Activated T-cell treated with anti-CD3 and anti-CD28 coated beads, Interleukin-2, amount 50 U/mL, for 72 hours (primary cell): ENCODE measurements around the gene CTRB1. TPM values are rescaled to one million over a fixed set of nuclear protein-coding genes. Genes with fewer than 3 reads are reported as not detected.
"Not testable (repeated sequence)": the region's sequence is repeated elsewhere in the genome, so short reads cannot be mapped to it uniquely, and the experiment has no call there.

Source experiments
- ATAC-seq, 2 donors: fragments of 150-1000 bp; cut with Tn5 transposase; replicated peaks in 1 of 2; 2 replicates each; pipeline ENCODE4 v1.10.0; 2021; ENCODE audit warnings: moderate library complexity in 2 of 2, mild to moderate bottlenecking in 1 of 2
- DNase-seq, 2 donors: peaks; one replicate each; pipeline ENCODE4 v3.0.0; 2021 to 2022; ENCODE audit warnings: mixed read lengths in 1 of 2
- H3K27ac Mint-ChIP-seq: one replicate; pipeline ENCODE4 v1.8.0; 2022; ENCODE audit warnings: mild to moderate bottlenecking, moderate library complexity, mixed read lengths
- H3K27me3 Mint-ChIP-seq: one replicate; pipeline ENCODE4 v1.8.0; 2022; ENCODE audit warnings: low read depth, mixed read lengths
- H3K36me3 Mint-ChIP-seq, 2 donors: one replicate each; pipeline ENCODE4 v1.8.0; 2022; ENCODE audit warnings: mixed read lengths in 2 of 2, mild to moderate bottlenecking in 1 of 2; ENCODE audit not compliant: insufficient read depth in 2 of 2
- H3K4me1 Mint-ChIP-seq: one replicate; pipeline ENCODE4 v1.8.0; 2022; ENCODE audit warnings: low read depth, mixed read lengths
- H3K4me3 Mint-ChIP-seq, 2 donors: one replicate each; pipeline ENCODE4 v1.8.0; 2022; ENCODE audit warnings: mild to moderate bottlenecking in 2 of 2, mixed read lengths in 2 of 2, moderate library complexity in 2 of 2
- H3K9me3 Mint-ChIP-seq, 2 donors: one replicate each; pipeline ENCODE4 v1.8.0; 2022; ENCODE audit warnings: mixed read lengths in 2 of 2
- total RNA-seq, 2 donors: library from RNA; stranded (reverse); gene quantifications; one replicate each; pipeline ENCODE4 v1.2.3, GENCODE V29; 2022

Gene CTRB1
- total RNA-seq, 2 donors from 2014 or later, result not detected

DNA sequence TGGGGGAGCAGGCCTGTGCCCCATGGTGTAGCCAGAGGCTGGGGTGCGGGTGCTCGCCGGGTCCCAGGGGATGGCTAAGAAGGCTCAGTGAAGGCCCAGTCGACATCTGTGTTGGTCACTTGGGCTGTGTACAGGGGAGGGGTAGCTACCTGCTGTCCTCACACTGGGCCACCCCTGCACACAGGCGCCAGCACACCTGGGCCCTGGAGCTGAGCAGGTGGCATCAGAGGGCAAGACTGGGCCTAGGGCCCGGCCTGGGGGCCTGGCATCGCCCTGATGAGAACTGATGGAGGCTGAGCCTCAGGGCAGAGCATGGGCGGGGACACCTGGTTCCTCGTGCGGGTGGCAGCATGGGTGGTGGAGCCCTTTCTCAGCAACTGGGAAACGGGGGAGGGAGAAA, 11.0 kb upstream of the CTRB1 start:
- H3K27me3 Mint-ChIP-seq, result no peaks in the 10 kb centered on the region

DNA sequence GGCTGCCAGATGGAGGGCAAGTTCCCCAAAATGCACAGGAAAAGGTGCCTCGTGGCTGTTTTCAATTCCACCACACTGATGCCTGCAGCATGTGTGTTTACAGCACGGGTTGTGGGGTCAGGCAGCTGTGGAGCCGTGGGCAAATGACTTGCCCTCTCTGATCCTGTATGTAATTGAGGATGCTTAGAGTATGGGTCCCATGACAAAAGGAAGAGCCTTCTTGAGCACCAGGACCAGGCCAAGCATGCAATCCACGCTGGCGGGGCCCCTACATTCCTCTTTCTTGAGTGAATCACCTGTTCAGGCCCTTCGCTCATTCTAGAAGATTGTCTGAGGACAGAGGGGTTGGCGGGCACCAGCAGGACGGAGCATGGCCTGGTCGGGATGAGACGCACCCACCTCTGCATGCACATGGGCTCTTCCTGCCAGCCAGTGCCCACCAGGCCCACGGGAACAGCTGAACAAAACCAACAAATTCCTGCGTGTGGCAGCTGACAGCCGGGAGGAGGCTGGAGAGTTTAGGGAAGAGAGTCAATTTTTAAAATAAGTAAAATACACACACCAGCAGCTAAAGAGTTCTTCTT, 10.5 kb upstream of the CTRB1 start:
- ATAC-seq (no peak), DNase-seq (no peak)
- H3K9me3 Mint-ChIP-seq, result no peaks in the 10 kb centered on the region
- H3K27ac Mint-ChIP-seq, result no peak overlapping the region
- no peaks in the 10 kb centered on the region for H3K27me3 Mint-ChIP-seq
- no peaks in the 10 kb centered on the region for H3K4me1 Mint-ChIP-seq
- H3K36me3 Mint-ChIP-seq, result no peaks in the 10 kb centered on the region
- no peak overlapping the region for H3K4me3 Mint-ChIP-seq

More for the DNA sequence above, 11.0 kb upstream of the CTRB1 start:
- Mint-ChIP-seq H3K27ac (no peak overlapping the region), H3K9me3 (no peaks in the 10 kb centered on the region), H3K4me3 (no peak overlapping the region), H3K4me1 (no peaks in the 10 kb centered on the region), H3K36me3 (no peaks in the 10 kb centered on the region)
- ATAC-seq (no peak), DNase-seq (no peak)

GRCh38 chr16:75208861-75209505, 9.8 kb upstream of the CTRB1 start:
- no peaks in the 10 kb centered on the region for H3K36me3 Mint-ChIP-seq
- DNase-seq (no peak), ATAC-seq (no peak)
- H3K9me3 Mint-ChIP-seq, result no peaks in the 10 kb centered on the region
- H3K4me3 Mint-ChIP-seq, result no peak overlapping the region
- no peaks in the 10 kb centered on the region for H3K4me1 Mint-ChIP-seq
- no peaks in the 10 kb centered on the region for H3K27me3 Mint-ChIP-seq
- no peak overlapping the region for H3K27ac Mint-ChIP-seq

GRCh38 chr16:75209514-75209913, 9.3 kb upstream of the CTRB1 start:
- H3K27me3 Mint-ChIP-seq, H3K27ac Mint-ChIP-seq, H3K9me3 Mint-ChIP-seq, H3K4me3 Mint-ChIP-seq, DNase-seq, H3K36me3 Mint-ChIP-seq, H3K4me1 Mint-ChIP-seq, ATAC-seq: not testable (repeated sequence)

- H3K4me1 Mint-ChIP-seq, result no peaks in the 10 kb centered on the region
- no peak overlapping the region for H3K4me3 Mint-ChIP-seq
Measured at GRCh38 chr16:75209944-75210343, 8.8 kb upstream of the CTRB1 start.

DNA sequence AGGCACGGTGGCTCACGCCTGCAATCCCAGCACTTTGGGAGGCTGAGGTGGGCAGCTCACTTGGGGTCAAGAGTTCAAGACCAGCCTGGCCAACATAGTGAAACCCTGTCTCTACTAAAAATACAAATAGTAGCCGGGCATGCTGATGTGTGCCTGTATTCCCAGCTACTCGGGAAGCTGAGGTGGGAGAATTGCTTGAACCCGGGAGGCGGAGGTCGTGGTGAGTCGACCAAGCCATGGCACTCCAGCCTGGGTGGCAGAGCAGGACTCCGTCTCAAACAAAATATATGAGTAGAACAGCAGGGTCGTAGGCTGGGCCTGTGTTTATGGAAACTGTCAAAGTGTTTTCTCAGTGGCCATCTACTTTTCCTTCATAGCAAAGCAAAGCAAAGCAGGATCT, 7.5 kb upstream of the CTRB1 start:
- H3K4me1 Mint-ChIP-seq, H3K27ac Mint-ChIP-seq, H3K27me3 Mint-ChIP-seq, H3K36me3 Mint-ChIP-seq, H3K4me3 Mint-ChIP-seq, H3K9me3 Mint-ChIP-seq, ATAC-seq, DNase-seq: not testable (repeated sequence)

More at GRCh38 chr16:75209944-75210343, 8.8 kb upstream of the CTRB1 start:
- DNase-seq (no peak), ATAC-seq (no peak)
- H3K27me3 Mint-ChIP-seq, result no peaks in the 10 kb centered on the region
- H3K9me3 Mint-ChIP-seq, result no peaks in the 10 kb centered on the region
- no peaks in the 10 kb centered on the region for H3K36me3 Mint-ChIP-seq
- H3K27ac Mint-ChIP-seq, result no peak overlapping the region

GRCh38 chr16:75216127-75216526, 2.7 kb upstream of the CTRB1 start:
- no peak for DNase-seq
- ATAC-seq, result no peak
- no peaks in the 10 kb centered on the region for H3K36me3 Mint-ChIP-seq
- H3K4me1 Mint-ChIP-seq, result peaks cover 23% of the 10 kb centered on the region
- no peak overlapping the region for H3K4me3 Mint-ChIP-seq
- H3K27ac Mint-ChIP-seq, result no peak overlapping the region
- H3K27me3 Mint-ChIP-seq, result no peaks in the 10 kb centered on the region
- H3K9me3 Mint-ChIP-seq, result no peaks in the 10 kb centered on the region

DNA sequence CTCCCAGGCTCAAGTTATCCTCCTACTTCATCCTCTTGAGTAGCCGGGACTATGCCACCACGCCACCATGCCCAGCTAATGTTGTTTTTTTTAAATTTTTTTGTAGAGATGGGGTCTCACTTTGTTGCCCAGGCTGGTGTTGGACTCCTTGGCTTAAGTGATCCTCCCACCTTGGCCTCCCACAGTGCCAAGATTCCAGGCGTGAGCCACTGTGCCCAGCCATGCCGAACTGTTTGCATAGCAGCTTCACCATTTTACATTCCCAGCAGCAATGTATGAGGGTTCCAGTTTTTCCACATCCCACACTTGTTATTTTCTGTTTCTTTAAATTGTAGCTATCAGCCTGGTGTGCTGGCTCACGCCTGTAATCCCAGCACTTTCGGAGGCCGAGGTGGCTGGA, 2.2 kb upstream of the CTRB1 start:
- H3K27me3 Mint-ChIP-seq, result no peaks in the 10 kb centered on the region

GRCh38 chr16:75217389-75217851, 1.4 kb upstream of the CTRB1 start:
- Mint-ChIP-seq H3K36me3 (no peaks in the 10 kb centered on the region), H3K27me3 (no peaks in the 10 kb centered on the region), H3K4me1 (peaks cover 23% of the 10 kb centered on the region), H3K27ac (no peak overlapping the region), H3K4me3 (no peak overlapping the region), H3K9me3 (no peaks in the 10 kb centered on the region)
- no peak for DNase-seq
- no peak for ATAC-seq

More for the DNA sequence above, 2.2 kb upstream of the CTRB1 start:
- Mint-ChIP-seq H3K4me3 (no peak overlapping the region), H3K4me1 (peaks cover 23% of the 10 kb centered on the region), H3K36me3 (no peaks in the 10 kb centered on the region), H3K27ac (no peak overlapping the region), H3K9me3 (no peaks in the 10 kb centered on the region)
- ATAC-seq, result no peak
- DNase-seq, result no peak

DNA sequence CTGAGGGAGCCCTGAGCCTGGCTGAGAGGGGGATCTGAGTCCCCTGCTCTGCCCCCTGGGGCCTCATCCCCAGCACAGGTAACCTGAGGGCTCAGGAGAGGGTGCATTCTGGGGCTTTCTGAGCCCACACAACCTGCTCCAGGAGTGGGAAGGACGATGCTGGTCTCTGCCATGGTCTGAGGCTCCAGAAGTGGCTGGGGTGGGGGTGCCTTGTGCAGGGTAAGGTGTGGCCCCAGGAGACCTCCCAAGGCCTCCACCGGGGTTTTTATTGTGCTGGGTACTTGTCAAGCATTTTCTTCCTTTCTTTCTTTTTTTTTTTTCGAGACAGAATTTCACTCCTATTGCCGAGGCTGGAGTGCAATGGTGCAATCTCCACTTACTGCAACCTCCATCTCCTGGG, 300 bp downstream of the CTRB1 start:
- peaks cover 23% of the 10 kb centered on the region for H3K4me1 Mint-ChIP-seq
- H3K27ac Mint-ChIP-seq, result peak overlapping the region; percentile 76
- DNase-seq (no peak), ATAC-seq (no peak)
- no peaks in the 10 kb centered on the region for H3K27me3 Mint-ChIP-seq
- H3K9me3 Mint-ChIP-seq, result no peaks in the 10 kb centered on the region
- no peaks in the 10 kb centered on the region for H3K36me3 Mint-ChIP-seq
- H3K4me3 Mint-ChIP-seq, result peak overlapping the region in 1 of 2 donors; percentile 83

DNA sequence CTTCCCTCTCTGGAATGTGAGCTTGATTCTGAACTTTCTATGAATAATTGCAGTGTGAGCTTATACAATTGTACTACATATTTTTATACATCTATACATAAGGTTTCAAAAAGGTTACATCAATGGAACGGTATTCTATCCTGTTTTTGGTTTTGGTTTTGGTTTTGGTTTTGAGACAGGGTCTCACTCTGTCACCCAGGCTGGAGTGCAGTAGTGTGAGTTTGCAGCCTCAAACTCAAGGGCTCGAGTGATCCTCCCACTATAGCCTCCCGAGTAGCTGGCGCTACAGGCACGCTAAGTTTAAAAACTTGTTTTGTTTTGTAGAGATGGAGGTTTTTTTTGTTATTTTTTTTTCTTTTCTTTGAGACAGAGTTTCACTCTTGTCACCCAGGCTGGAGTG, 1.1 kb downstream of the CTRB1 start:
- H3K27me3 Mint-ChIP-seq, result no peaks in the 10 kb centered on the region
- peak; percentile 88 to 89 for ATAC-seq
- peaks cover 23% of the 10 kb centered on the region for H3K4me1 Mint-ChIP-seq
- H3K27ac Mint-ChIP-seq, result peak overlapping the region; percentile 81
- DNase-seq, result peak; percentile 30 to 33
- peak overlapping the region; percentile 83 to 84 for H3K4me3 Mint-ChIP-seq
- no peaks in the 10 kb centered on the region for H3K9me3 Mint-ChIP-seq
- H3K36me3 Mint-ChIP-seq, result no peaks in the 10 kb centered on the region

GRCh38 chr16:75222271-75222783, 3.5 kb downstream of the CTRB1 start:
- H3K27ac Mint-ChIP-seq, result no peak overlapping the region
- ATAC-seq (no peak), DNase-seq (no peak)

GRCh38 chr16:75223129-75223528, 4.3 kb downstream of the CTRB1 start:
- not testable (repeated sequence) for H3K36me3 Mint-ChIP-seq, DNase-seq, H3K4me3 Mint-ChIP-seq, H3K27me3 Mint-ChIP-seq, H3K9me3 Mint-ChIP-seq, H3K27ac Mint-ChIP-seq, ATAC-seq
- H3K4me1 Mint-ChIP-seq, result peaks cover 23% of the 10 kb centered on the region

More at GRCh38 chr16:75222271-75222783, 3.5 kb downstream of the CTRB1 start:
- H3K4me1 Mint-ChIP-seq, result peaks cover 23% of the 10 kb centered on the region
- no peaks in the 10 kb centered on the region for H3K9me3 Mint-ChIP-seq
- no peak overlapping the region for H3K4me3 Mint-ChIP-seq
- no peaks in the 10 kb centered on the region for H3K36me3 Mint-ChIP-seq
- peaks cover under 1% of the 10 kb centered on the region for H3K27me3 Mint-ChIP-seq
